HG03342 (cell line): ENCODE results near the gene TSPY3.
"Not testable (repeated sequence)": the region's sequence is repeated elsewhere in the genome, so short reads cannot be mapped to it uniquely, and the experiment has no call there.

Experiments
- ATAC-seq: cut with Tn5 transposase; IDR thresholded peaks from one replicate; pipeline ENCODE4 v1.9.1; 2021; ENCODE audit warnings: mild to moderate bottlenecking, moderate library complexity; ENCODE audit not compliant: unreplicated experiment

The TSPY3 gene

GRCh38 chrY:9398121-9398520 lies at the start of gene TSPY3:
Gene TSPY3 (plus strand): TSS chrY:9398421. CDS start chrY:9398467, 46 bp downstream.
- ATAC-seq: not testable (repeated sequence)

GRCh38 chrY:9357497-9357896 lies 40.7 kb upstream of the TSPY3 start, which contains the start of gene TSPY8:
Gene TSPY8 (plus strand): TSS chrY:9357797. CDS start chrY:9357843, 46 bp downstream.
- not testable (repeated sequence) for ATAC-seq

GRCh38 chrY:9396527-9396926 lies 1.7 kb upstream of the TSPY3 start:
- not testable (repeated sequence) for ATAC-seq
